Sigmoid colon (tissue), 4 donors: ENCODE results near the gene ZBTB8B.

Experiments used
- CTCF ChIP-seq, 4 experiments: fragments of 450-650 bp in 3 of 4; fragments of 200-600 bp in 1 of 4; IDR thresholded peaks; one replicate each; pipeline ENCODE4 v1.5.1; 2016 to 2019; ENCODE audit warnings: antibody characterized with exemption in 4 of 4, mild to moderate bottlenecking in 3 of 4, moderate library complexity in 2 of 4
- EP300 ChIP-seq, 4 donors: sonication (generic); formaldehyde crosslinking; IDR thresholded peaks; one replicate each; pipeline ENCODE4 v1.6.1; 2017; ENCODE audit warnings: antibody characterized with exemption in 4 of 4

DNA sequence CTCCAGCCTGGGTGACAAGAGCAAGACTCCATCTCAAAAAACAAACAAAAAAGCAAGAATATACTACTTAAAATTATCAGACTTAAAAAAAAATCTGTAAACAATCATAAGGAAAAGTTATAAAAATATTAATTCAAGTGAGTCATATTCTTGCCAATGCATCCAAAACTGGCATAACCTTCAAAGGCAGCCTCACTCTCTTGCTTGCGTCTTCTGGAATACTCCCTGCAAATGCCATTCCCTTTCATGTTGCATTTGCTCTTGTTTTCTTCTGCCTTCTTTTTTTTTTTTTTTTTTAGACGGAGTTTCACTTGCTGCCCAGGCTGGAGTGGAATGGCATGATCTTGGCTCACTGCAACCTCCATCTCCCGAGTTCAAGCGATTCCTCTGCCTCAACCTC is 42.1 kb downstream of the ZBTB8B start:
- TF ChIP-seq EP300 (IDR thresholded peaks at IDR 0.05) (no peak), CTCF (IDR thresholded peaks at IDR 0.05) (no peak)
